ENCODE measurements around the gene E2F1.

E2F1 gene

GRCh38 chr20:33686100-33686983 lies at the start of gene E2F1:
TSS of gene E2F1 (minus strand) at chr20:33686385. CDS start at chr20:33686264, 121 bp downstream.
- H3K36me3 ChIP-seq = no peaks in the 10 kb centered on the region
- TF ChIP-seq CTCF (IDR thresholded peaks at IDR 0.05) = peak; percentile 53
- peaks cover 18 to 22% of the 10 kb centered on the region in 2 experiments for H3K4me1 ChIP-seq (ENCODE audit: control insufficient read depth in 1 of 2, insufficient read depth in 1 of 2, low read depth in 1 of 2, low read length in 1 of 2)
- H3K27ac ChIP-seq = peak within 1 kb of the TSS; percentile 33
- peak within 1 kb of the TSS; percentile 59 to 64 for H3K4me3 ChIP-seq (ENCODE audit: low read depth in 1 of 2, low read length in 1 of 2)
- no peaks in the 10 kb centered on the region for H3K9me3 ChIP-seq
- H3K27me3 ChIP-seq = no peaks in the 10 kb centered on the region

- Histone ChIP-seq H3K27ac (peak overlapping the region; percentile 97), H3K4me3 (ENCODE audit: low read depth in 1 of 2, low read length in 1 of 2) (peak overlapping the region; percentile 70 to 96), H3K4me1 (ENCODE audit: control insufficient read depth in 1 of 2, insufficient read depth in 1 of 2, low read depth in 1 of 2, low read length in 1 of 2) (peaks cover 32 to 35% of the 10 kb centered on the region in 2 experiments), H3K27me3 (no peaks in the 10 kb centered on the region), H3K36me3 (no peaks in the 10 kb centered on the region), H3K9me3 (no peaks in the 10 kb centered on the region)
- no peak for TF ChIP-seq CTCF (IDR thresholded peaks at IDR 0.05)
Measured at GRCh38 chr20:33733654-33734576, 47.7 kb upstream of the E2F1 start.

- Histone ChIP-seq H3K9me3 (no peaks in the 10 kb centered on the region), H3K27me3 (no peaks in the 10 kb centered on the region), H3K4me1 (ENCODE audit: control insufficient read depth in 1 of 2, insufficient read depth in 1 of 2, low read depth in 1 of 2, low read length in 1 of 2) (peaks cover 32 to 35% of the 10 kb centered on the region in 2 experiments), H3K36me3 (no peaks in the 10 kb centered on the region), H3K27ac (peak overlapping the region; percentile 97), H3K4me3 (ENCODE audit: low read depth in 1 of 2, low read length in 1 of 2) (peak overlapping the region; percentile 70 to 96)
- no peak for TF ChIP-seq CTCF (IDR thresholded peaks at IDR 0.05)
Measured at GRCh38 chr20:33732166-33732970, 46.2 kb upstream of the E2F1 start.

- TF ChIP-seq CTCF (IDR thresholded peaks at IDR 0.05) = peak; percentile 94
- Histone ChIP-seq H3K4me1 (ENCODE audit: control insufficient read depth in 1 of 2, insufficient read depth in 1 of 2, low read depth in 1 of 2, low read length in 1 of 2) (peaks cover 32 to 35% of the 10 kb centered on the region in 2 experiments), H3K27ac (peak within 1 kb of the TSS; percentile 97), H3K27me3 (no peaks in the 10 kb centered on the region), H3K36me3 (no peaks in the 10 kb centered on the region), H3K9me3 (no peaks in the 10 kb centered on the region), H3K4me3 (ENCODE audit: low read depth in 1 of 2, low read length in 1 of 2) (peak within 1 kb of the TSS; percentile 70 to 96)
Measured at GRCh38 chr20:33731693-33732165, 45.5 kb upstream of the E2F1 start, which contains the start of gene ZNF341. TSS of gene ZNF341 (plus strand) at chr20:33731996. CDS start at chr20:33732022, 26 bp downstream.
